ENCODE results near the gene PPM1D. TPM values are rescaled to one million over a fixed set of nuclear protein-coding genes. Genes with fewer than 3 reads are reported as not detected.

Gene PPM1D
- total and polyA plus RNA-seq, 2 of the 13 experiments (the other 11 are each of a cell fraction or from before 2014, with no cell fraction given): 8.0 to 26.2 TPM

DNA sequence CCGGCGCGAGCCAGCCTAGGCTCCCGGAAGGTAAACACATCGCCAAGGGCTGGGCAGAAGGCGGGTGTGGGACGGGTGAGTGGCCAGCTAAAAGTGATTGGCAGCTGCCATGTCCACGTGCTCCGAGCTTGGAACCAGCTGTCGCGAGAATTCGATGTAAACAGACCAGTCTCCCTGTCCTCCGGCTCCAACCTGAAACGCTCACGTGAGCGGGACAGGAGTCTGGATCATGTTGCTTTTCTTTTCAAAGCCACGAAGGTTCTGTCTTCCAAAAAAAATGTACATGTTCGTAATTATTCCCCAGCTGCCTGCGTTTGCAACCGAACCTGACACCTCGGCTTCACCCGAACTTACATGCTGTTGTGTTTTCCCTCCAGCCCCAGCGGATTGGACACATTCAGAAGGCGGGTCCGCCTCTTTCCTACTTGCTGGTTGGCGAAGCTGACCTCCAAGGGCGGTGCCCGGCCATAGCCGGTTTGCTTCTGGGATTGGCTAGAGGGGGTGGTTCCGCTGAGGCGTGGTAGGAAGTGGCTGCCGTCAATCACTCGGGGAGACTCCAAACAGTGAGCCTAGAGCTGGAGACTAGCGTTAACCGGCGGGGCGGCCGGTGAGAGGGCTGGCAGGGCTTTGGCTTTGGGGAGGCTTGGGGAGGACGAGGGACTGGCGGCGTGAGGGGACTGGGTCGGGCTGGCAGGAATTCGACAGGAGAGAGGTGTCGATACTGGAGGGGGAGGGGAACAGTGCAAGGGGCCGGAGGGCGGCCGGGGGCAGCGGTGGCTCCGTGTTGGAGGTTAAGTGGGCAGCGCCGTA lies 77.5 kb downstream of the PPM1D start, which contains the start of gene BCAS3 (continued):
- peak; percentile 72 for TF ChIP-seq ZNF883 (CRISPR knock-in tag; IDR thresholded peaks at IDR 0.05; ENCODE audit: not compliant biosample characterization)
- TF ChIP-seq, protein P1, sequence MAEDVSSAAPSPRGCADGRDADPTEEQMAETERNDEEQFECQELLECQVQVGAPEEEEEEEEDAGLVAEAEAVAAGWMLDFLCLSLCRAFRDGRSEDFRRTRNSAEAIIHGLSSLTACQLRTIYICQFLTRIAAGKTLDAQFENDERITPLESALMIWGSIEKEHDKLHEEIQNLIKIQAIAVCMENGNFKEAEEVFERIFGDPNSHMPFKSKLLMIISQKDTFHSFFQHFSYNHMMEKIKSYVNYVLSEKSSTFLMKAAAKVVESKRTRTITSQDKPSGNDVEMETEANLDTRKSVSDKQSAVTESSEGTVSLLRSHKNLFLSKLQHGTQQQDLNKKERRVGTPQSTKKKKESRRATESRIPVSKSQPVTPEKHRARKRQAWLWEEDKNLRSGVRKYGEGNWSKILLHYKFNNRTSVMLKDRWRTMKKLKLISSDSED (CRISPR knock-in tag; IDR thresholded peaks at IDR 0.05): no peak
- no peak for TF ChIP-seq MTA3 (CRISPR knock-in tag; IDR thresholded peaks at IDR 0.05)
- peak; percentile 71 for TF ChIP-seq RAD51 (IDR thresholded peaks at IDR 0.05; ENCODE audit: borderline replicate concordance)
- TF ChIP-seq ZNF33B (CRISPR knock-in tag; IDR thresholded peaks at IDR 0.05): peak; percentile 69; the same call in 1 of the 2 replicates
- TF ChIP-seq ISL2 (CRISPR knock-in tag; IDR thresholded peaks at IDR 0.05): peak; percentile 62; the same call in 1 of the 2 replicates
- peak; percentile 38; the same call in 1 of the 2 replicates for TF ChIP-seq HCFC1 (IDR thresholded peaks at IDR 0.05; ENCODE audit: low read depth, low read length)
- TF ChIP-seq, protein P2, sequence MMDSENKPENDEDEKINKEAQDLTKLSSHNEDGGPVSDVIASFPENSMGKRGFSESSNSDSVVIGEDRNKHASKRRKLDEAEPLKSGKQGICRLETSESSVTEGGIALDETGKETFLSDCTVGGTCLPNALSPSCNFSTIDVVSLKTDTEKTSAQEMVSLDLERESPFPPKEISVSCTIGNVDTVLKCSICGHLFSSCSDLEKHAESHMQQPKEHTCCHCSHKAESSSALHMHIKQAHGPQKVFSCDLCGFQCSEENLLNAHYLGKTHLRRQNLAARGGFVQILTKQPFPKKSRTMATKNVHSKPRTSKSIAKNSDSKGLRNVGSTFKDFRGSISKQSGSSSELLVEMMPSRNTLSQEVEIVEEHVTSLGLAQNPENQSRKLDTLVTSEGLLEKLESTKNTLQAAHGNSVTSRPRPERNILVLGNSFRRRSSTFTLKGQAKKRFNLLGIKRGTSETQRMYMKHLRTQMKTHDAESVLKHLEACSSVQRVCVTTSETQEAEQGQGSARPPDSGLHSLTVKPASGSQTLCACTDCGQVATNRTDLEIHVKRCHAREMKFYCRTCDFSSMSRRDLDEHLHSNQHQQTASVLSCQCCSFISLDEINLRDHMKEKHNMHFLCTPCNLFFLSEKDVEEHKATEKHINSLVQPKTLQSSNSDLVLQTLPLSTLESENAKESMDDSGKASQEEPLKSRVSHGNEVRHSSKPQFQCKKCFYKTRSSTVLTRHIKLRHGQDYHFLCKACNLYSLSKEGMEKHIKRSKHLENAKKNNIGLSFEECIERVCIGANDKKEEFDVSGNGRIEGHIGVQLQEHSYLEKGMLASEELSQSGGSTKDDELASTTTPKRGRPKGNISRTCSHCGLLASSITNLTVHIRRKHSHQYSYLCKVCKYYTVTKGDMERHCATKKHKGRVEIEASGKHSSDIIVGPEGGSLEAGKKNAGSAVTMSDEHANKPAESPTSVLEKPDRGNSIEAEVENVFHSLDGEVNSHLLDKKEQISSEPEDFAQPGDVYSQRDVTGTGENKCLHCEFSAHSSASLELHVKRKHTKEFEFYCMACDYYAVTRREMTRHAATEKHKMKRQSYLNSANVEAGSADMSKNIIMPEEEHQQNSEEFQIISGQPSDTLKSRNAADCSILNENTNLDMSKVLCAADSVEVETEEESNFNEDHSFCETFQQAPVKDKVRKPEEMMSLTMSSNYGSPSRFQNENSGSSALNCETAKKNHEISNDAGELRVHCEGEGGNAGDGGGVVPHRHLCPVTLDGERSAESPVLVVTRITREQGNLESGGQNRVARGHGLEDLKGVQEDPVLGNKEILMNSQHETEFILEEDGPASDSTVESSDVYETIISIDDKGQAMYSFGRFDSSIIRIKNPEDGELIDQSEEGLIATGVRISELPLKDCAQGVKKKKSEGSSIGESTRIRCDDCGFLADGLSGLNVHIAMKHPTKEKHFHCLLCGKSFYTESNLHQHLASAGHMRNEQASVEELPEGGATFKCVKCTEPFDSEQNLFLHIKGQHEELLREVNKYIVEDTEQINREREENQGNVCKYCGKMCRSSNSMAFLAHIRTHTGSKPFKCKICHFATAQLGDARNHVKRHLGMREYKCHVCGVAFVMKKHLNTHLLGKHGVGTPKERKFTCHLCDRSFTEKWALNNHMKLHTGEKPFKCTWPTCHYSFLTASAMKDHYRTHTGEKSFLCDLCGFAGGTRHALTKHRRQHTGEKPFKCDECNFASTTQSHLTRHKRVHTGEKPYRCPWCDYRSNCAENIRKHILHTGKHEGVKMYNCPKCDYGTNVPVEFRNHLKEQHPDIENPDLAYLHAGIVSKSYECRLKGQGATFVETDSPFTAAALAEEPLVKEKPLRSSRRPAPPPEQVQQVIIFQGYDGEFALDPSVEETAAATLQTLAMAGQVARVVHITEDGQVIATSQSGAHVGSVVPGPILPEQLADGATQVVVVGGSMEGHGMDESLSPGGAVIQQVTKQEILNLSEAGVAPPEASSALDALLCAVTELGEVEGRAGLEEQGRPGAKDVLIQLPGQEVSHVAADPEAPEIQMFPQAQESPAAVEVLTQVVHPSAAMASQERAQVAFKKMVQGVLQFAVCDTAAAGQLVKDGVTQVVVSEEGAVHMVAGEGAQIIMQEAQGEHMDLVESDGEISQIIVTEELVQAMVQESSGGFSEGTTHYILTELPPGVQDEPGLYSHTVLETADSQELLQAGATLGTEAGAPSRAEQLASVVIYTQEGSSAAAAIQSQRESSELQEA (CRISPR knock-in tag; IDR thresholded peaks at IDR 0.05; ENCODE audit: not compliant biosample characterization): peak; percentile 54
- TF ChIP-seq SPEN (CRISPR knock-in tag; IDR thresholded peaks at IDR 0.05; ENCODE audit: low read depth): peak; percentile 86
- 0 out of 4 replicates have a peak, but pooled peaks of 1 of the 2 experiments have one; percentile 44 for TF ChIP-seq EP300 (IDR thresholded peaks at IDR 0.05; ENCODE audit: low read depth in 2 of 2, low read length in 2 of 2)
- peak; percentile 32; the same call in 1 of the 2 replicates for TF ChIP-seq EP300 (CRISPR knock-in tag; IDR thresholded peaks at IDR 0.05; ENCODE audit: borderline replicate concordance)

Data from HepG2 (cell line).